Endometrial microvascular endothelial cells (primary cell): ENCODE measurements around the gene IPMK. TPM values are rescaled to one million over a fixed set of nuclear protein-coding genes. Genes with fewer than 3 reads are reported as not detected.
"Not testable (repeated sequence)": the region's sequence is repeated elsewhere in the genome, so short reads cannot be mapped to it uniquely, and the experiment has no call there.

Experiments
- in situ Hi-C: cut with HindIII; loops from 2 replicates; pipeline ENCODE4 v1.10.0; 2017; ENCODE audit warnings: low sequenced_read_pairs, low pct_unique_long_range_greater_than_20kb; ENCODE audit errors: inconsistent ontology term
- total RNA-seq: library from RNA; depleted of rRNA; stranded (reverse); fragments of >200 nt; gene quantifications from one replicate; pipeline ENCODE4 v1.2.3, GENCODE V29; 2015; ENCODE audit errors: inconsistent ontology term

IPMK gene
- total RNA-seq, 1 donor from 2014 or later: 5.5 TPM

DNA sequence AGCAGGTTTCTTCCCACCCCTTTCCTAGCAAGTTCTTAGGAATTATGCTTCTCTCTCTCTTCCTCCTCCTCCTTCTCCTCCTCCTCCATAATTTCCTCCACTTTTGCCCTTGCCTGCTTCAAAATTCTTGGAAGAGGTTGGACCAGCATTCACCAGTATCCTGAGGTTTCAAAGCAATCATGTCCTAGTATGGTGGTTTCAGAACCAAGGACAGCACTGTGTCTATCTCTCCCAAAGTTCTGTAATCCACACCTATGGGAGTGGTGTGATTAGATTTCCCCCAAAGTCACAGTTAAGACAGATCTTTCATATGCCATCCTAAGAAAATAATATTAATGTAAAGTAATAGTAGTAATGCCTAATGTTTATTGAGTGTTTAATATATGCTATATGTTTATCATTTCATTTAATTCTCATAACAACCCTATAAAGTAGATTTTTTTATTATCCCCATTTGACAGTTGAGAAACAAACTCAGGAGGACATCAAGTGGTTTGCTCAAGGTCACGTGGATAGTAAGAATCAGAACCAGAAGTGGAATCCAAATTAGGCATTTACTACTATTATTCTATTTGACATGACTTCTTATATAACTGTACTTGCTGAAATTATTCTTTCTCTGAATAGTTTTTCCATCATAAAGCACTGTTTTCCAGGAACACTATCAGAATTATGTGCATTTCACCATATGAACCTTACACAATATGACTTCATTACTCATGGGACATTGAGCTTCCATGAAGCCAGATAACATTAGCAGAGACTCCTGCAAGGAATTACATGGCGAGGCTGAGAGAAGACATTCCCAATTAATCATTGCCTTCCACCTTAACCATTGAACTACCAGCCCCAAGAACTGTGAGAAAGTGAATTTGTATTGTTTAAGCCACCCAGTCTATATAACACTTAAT is 91.4 kb downstream of the IPMK start:
- in situ Hi-C loops: no loop called here

DNA sequence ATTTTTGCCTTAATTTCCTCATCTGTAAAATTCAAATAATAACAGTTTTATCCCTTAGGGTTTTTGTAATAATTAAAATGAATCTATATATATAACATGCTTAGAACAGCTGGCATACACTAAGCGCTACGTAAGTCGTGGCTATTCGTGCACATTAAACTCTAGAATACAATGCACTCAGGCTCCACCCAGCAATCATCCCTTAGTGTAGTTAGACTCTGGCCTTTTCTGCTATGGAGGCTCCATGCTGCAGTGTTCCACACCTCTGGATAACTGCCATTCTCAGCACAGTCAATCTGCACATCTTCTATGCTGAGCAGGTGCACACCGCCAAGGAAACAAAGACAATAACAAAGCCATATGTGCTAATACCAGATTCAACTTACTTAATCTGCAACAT is 92.9 kb downstream of the IPMK start:
- in situ Hi-C loops: no loop called here

DNA sequence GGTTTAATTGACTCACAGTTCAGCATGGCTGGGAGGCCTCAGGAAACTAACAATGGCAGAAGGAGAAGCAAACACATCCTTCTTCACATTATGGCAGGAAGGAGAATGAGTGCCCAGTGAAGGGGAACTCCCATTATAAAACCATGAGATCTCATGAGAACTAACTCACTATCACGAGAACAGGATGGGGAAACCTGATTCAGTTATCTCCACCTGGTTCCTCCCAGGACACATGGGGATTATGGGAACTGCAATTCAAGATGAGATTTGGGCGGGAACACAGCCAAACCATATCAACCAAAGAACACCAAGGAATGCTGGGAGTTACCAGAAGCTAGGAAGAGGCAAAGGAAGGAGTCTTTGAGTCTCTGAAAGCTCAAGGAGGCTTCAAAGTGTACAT is 94.3 kb downstream of the IPMK start:
- in situ Hi-C loops: no loop called here

DNA sequence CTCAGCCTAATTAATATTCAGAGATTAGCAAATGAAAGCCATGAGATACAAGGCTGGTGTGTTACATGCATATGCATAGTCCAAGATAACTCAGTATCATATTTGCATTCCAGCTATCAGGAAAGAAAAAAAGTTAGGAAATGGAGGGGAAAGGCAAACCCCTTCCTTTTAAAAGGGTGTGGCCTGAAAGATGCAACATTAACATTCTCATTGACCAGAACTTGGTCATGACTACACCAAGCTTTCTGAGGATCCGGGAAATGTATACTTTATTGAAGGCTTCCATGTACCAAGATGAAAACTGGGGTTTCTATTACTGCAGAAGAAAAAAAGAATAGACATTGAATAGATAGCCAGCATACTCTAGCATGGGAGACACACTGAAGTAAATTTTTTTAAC is 96.5 kb downstream of the IPMK start:
- in situ Hi-C loops: no loop called here

DNA sequence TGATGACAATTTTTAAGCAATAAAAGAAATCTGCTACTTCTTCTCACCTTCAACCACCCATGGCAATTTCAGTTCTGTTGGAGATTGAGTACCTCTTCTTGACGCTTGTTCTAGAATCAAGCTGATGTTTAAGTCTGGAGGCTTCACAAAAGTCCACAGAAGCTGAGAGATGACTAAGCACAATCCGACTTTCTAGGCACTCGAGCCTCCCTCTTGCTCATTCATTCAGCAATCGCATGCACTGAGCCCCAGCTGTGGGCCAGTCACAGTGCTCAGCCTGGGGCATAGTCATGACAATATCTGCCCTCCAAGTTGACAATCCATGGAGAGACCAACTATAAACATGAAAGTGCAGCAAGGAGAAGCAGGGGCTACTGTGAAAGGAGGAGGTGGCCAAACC is 103.2 kb downstream of the IPMK start:
- in situ Hi-C loops: no loop called here

DNA sequence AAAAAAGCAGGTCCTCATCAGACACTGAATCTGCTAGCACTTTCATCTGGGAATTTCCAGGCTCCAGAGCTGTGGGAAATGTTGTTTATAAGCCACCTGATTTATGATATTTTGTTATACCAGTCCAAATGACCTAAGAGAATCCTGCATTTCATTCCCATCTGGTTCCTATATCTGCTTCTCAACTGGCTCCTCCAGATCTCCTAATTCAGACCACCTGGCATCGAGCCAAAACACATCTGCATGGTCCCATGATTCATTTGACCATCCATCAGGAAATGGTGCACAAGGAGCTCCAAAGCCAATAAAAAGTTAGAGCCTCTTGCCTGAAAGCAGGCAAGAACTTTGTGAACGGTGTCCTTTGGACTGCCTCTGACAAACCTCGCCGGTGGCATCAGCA is 108.9 kb downstream of the IPMK start:
- in situ Hi-C loops: no loop called here

DNA sequence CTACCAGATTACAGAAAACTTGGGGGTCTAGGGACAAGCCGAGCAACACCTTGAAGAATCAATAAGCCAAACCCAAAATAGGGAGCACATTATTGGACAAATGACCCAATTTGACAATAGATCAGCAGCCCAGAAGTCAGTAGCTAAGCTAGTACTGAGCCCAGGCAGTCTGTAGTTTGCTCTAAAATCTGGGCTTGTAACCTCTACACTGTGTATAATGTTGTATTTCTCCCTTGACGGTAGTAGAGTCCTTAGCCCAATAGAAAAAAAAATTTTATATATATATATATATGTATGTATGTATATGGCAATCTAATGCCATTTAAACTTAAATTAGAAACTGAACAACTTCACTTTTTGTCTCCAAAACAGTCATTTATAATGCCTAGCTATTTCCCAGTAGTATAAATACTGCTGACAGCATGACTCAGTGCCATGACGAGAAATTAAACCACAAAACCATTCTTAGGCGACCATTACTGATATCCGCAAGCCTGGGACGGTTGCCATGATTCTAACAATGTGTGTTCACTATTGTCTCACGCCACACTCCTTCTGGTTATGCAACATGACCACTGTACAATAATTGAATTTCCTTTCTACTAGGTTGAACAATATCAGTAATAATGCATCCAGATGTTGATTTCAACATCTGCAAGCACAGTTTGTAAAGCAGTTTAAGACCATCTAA is 110.5 kb downstream of the IPMK start:
- in situ Hi-C loops: no loop called here

DNA sequence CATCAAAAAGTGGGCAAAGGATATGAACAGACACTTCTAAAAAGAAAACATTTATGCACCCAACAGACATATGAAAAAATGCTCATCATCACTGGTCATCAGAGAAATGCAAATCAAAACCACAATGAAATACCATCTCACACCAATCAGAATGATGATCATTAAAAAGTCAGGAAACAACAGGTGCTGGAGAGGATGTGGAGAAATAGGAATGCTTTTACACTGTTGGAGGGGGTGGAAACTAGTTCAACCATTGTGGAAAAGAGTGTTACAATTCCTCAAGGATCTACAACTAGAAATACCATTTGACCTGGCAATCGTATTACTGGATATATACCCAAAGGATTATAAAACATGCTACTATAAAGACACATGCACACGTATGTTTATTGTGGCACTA is 111.8 kb downstream of the IPMK start:
- in situ Hi-C loops: not testable (repeated sequence)

DNA sequence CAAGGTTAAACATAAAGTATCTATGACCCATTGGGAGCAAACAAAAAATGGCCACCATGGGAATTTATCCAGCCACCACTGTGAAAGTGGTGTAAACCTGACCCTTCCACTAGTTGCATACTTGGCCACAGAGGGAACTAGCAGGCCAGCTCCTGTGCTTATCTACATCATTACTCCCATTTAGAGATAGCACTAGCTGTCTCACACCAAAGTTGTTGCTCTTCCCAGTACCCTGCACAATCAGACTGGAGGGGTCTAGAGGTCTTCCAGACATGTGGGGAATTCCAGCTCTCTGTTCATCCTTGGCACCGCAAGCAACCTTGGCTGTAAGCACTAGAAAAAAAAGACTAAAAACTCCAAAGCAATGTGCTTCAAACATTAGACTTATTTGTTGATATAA is 113.9 kb downstream of the IPMK start:
- in situ Hi-C loops: no loop called here

DNA sequence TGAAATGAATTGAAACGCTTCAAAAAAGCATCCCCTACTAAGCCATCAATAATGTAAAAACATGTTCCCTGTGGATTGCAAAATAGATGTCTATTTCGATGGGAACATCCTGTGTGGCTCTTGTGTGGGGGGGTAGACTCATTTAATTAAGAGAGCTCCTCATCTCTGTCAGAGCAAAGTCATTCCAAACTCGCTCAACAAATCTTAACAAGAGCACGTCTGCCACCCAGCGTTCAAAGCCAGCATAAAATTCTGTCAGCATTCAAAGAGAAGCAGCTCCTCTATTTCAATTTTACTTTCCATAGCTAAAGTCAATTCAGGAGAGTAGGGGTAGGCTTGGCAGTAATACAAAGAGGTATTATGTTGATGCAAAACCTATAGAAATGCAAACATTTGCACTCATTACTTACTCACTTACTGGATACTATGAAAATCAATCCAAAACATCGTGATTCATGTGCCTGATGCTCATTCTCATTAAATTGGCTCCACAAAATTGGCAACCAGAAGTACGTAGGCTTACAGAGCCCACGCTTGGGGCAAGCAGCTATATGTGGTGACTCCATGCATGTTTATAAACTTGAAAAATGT is 114.9 kb downstream of the IPMK start:
- in situ Hi-C loops: no loop called here

DNA sequence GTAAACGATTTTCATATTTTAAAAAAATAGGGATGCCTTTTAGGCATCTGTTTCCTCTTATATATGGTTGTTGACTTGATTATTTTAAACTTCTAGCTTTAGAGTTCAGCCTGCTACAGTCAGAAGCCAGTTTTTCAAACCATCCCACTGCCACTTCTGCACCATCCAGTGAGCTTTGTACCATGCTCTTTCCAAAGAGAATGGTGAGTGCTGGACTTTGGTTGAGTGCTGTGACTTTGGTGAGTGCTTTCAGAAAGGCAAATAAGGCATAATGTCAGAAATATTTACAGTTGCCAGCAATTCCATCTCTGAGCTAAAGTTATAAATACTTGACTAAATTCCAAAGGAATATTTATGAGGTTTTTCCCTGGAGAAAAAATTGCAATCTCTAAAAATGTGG is 117.4 kb downstream of the IPMK start:
- in situ Hi-C loops: no loop called here

DNA sequence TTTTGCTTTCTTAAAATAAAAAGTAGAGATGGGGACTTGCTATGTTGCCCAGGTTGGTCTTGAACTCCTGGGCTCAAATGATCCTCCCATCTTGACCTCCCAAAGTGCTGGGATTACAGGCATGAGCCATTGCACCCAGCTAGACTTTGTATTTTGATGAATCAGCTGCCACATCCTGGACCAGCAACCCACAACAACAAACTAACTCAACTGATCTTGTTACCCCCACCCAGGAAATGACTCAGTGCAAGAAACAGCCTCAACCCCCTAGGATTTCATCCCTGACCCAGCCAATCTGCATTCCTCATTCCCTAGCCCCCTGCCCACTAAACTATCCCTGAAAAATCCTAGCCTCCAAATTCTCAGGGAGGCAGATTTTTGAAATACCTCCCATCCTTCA is 123.8 kb downstream of the IPMK start:
- in situ Hi-C loops: no loop called here

Other genes starting within 250 kb of the IPMK start
- 34.2 TPM for gene CISD1, start 1.3 kb upstream of the IPMK start, total RNA-seq
- 11.8 TPM for gene UBE2D1, start 67.1 kb upstream of the IPMK start, total RNA-seq
- gene TFAM, start 117.5 kb upstream of the IPMK start, total RNA-seq: 26.2 TPM
- not detected for gene BICC1, start 245.0 kb upstream of the IPMK start, total RNA-seq